ENCODE measurements around the gene AVL9.

- TF ChIP-seq CTCF (IDR thresholded peaks at IDR 0.05; ENCODE audit: poor library complexity) = no peak
- no peak for TF ChIP-seq EZH2phosphoT487 (IDR thresholded peaks at IDR 0.05; ENCODE audit: low read depth, severe bottlenecking, unreplicated experiment)
- no peak for TF ChIP-seq EZH2 (IDR thresholded peaks at IDR 0.05; ENCODE audit: borderline replicate concordance)
Measured at GRCh38 chr7:32477649-32477980, 17.7 kb upstream of the AVL9 start.

All from hepatocyte (in vitro differentiated cells).